GM12873 (cell line): ENCODE results near the gene EFCAB6.

ENCODE experiments used
- TF ChIP-seq, protein P1 (sequence below): IDR thresholded peaks from 2 replicates; pipeline ENCODE4 v1.5.1; 2012; ENCODE audit warnings: low read depth, mild to moderate bottlenecking, moderate library complexity, low read length, control low read depth; ENCODE audit not compliant: insufficient read depth; ENCODE audit errors: missing control alignments

EFCAB6 gene

GRCh38 chr22:43832393-43833265 is 20.5 kb upstream of the EFCAB6 start:
- TF ChIP-seq, protein P1, sequence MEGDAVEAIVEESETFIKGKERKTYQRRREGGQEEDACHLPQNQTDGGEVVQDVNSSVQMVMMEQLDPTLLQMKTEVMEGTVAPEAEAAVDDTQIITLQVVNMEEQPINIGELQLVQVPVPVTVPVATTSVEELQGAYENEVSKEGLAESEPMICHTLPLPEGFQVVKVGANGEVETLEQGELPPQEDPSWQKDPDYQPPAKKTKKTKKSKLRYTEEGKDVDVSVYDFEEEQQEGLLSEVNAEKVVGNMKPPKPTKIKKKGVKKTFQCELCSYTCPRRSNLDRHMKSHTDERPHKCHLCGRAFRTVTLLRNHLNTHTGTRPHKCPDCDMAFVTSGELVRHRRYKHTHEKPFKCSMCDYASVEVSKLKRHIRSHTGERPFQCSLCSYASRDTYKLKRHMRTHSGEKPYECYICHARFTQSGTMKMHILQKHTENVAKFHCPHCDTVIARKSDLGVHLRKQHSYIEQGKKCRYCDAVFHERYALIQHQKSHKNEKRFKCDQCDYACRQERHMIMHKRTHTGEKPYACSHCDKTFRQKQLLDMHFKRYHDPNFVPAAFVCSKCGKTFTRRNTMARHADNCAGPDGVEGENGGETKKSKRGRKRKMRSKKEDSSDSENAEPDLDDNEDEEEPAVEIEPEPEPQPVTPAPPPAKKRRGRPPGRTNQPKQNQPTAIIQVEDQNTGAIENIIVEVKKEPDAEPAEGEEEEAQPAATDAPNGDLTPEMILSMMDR = no peak

DNA sequence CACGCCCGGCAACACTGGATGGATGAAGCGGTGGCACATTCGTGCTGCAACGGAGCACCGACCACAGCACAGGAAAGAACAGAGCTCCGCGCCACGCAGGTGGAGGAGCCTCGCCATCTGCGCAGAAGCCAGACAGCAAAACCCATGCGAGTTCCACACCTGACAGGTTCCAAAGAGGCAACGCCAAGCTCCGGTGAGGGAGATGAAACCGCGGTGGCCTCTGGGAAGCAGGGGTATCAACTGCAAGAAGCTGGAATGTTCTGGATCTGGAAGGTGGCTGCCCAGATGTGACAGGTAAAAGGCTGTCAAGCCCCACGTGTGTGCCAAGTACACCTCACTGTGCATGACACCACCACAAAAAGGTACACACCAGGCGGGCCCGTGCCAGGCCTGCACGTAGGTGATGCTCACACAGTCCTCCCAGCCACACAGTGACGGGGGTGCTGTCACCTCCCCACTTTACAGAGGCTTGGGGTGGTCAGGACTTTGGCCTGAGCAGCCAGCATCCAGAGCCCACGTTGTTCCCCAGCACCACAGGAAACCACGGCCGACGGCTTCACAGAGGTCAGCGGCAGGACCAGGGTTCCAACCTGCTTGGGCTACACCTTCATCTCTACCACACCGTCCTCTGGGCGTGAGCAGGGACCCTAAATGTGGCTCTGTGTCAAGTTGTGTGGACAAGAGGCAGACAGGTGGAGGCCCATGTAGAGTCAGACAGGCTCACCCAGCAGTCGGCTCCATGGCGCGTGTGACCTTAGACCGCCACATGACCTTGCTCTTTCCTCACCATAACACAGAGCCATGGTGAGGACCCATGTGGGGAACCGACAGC is 19.7 kb upstream of the EFCAB6 start:
- TF ChIP-seq, protein P1 = no peak

DNA sequence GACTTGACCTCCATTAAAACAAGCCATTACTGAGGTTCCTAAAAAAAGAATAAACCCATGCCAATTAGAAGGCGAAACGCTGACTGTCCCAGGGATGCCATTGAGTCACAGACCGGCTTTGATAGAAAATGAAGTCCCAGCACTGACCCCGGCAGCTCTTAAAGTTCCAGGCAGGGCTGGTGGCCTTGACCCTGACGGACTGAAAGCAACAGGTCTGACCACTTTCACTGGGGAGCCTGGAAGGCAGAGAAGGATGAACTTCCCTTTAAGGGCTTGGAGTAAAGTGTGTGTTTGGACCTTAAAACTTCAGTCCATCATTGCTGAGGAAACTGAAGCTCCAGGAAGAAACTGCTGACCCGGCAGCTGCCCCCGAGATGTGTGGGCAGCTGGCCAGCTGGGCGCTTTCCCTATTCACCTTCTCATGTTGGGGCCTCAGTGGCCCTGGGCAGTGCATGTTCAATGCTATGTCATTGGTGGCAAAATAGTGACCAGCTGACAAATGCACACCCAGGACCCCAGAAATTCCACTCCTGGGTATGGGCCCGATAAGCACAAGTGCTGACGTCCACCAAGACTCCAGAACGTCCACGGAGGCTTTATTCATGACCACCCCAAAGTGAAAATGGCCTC is 18.9 kb upstream of the EFCAB6 start:
- TF ChIP-seq, protein P1 = no peak

- TF ChIP-seq, protein P1 = no peak
Observed at GRCh38 chr22:43829904-43830851, 18.1 kb upstream of the EFCAB6 start.

GRCh38 chr22:43828998-43829782 is 17.1 kb upstream of the EFCAB6 start:
- TF ChIP-seq, protein P1 = no peak

- TF ChIP-seq, protein P1 = no peak
Observed at GRCh38 chr22:43828725-43828997, 16.6 kb upstream of the EFCAB6 start.
